Measurements from ENCODE around the gene STRIP2. TPM values are rescaled to one million over a fixed set of nuclear protein-coding genes. Genes with fewer than 3 reads are reported as not detected.

Gene STRIP2
- total and polyA plus RNA-seq, 2 donors (not counting 1 experiment from before 2014, with no cell fraction given): 0.21 to 0.79 TPM

GRCh38 chr7:129469930-129470329 is 35.7 kb downstream of the STRIP2 start:
- intact Hi-C loops (cut with micrococcal nuclease): loop anchor here (5.0 kb wide), 1 partner anchor 33 kb away; no protein-coding TSS in a partner anchor
- H3K27me3 Mint-ChIP-seq: no peaks in the 10 kb centered on the region
- H2AFZ ChIP-seq (ENCODE audit: insufficient read depth, low read depth, low read length, poor library complexity, severe bottlenecking): no peak overlapping the region
- TF ChIP-seq EZH2 (IDR thresholded peaks at IDR 0.05; ENCODE audit: borderline replicate concordance, insufficient read depth, low read depth, low read length, poor library complexity, severe bottlenecking): no peak
- TF ChIP-seq CTCF (IDR thresholded peaks at IDR 0.05): no peak
- no peak overlapping the region for H3K27ac Mint-ChIP-seq
- H4K20me1 ChIP-seq (ENCODE audit: control insufficient read depth, insufficient read depth, low read length, poor library complexity, severe bottlenecking): no peaks in the 10 kb centered on the region
- no peak overlapping the region for H3K9ac ChIP-seq (ENCODE audit: low read length)
- ATAC-seq (ENCODE audit: low read depth) (no peak), DNase-seq (no peak)
- no peak overlapping the region for H3K4me3 ChIP-seq (ENCODE audit: control extremely low read depth in 1 of 5, extremely low read depth in 1 of 5, insufficient read depth in 1 of 5, low read depth in 2 of 5, low read length in 4 of 5)
- H3K9me3 Mint-ChIP-seq (ENCODE audit: insufficient read depth): no peaks in the 10 kb centered on the region
- CTCF ChIA-PET: interaction anchor here (0.6 to 7.2 kb wide), 8 partner anchors 11 to 251 kb away, joined by 3 to 156 read pairs (median 4); no protein-coding TSS in a partner anchor
- H3K4me1 Mint-ChIP-seq: peaks cover 1% of the 10 kb centered on the region
- no peak overlapping the region for H3K4me2 ChIP-seq (replicated peaks; ENCODE audit: low read depth, low read length, poor library complexity, severe bottlenecking)
- H3K27ac ChIP-seq (ENCODE audit: low read length in 2 of 2): no peak overlapping the region
- no peaks in the 10 kb centered on the region for H3K27me3 ChIP-seq (replicated peaks in 1 of 4; ENCODE audit: control extremely low read depth in 1 of 4, control insufficient read depth in 3 of 4, insufficient read depth in 4 of 4, low read length in 3 of 4)
- H3K4me1 ChIP-seq (ENCODE audit: control insufficient read depth in 2 of 2, insufficient read depth in 2 of 2, low read length in 2 of 2): no peaks in the 10 kb centered on the region
- H3K4me3 Mint-ChIP-seq: no peak overlapping the region
- H3K9me3 ChIP-seq (ENCODE audit: control extremely low read depth in 1 of 3, control insufficient read depth in 2 of 3, insufficient read depth in 1 of 3, low read length in 2 of 3): no peaks in the 10 kb centered on the region
- H3K79me2 ChIP-seq (ENCODE audit: control insufficient read depth, insufficient read depth, low read length): no peaks in the 10 kb centered on the region
- no peaks in the 10 kb centered on the region for H3K36me3 ChIP-seq (replicated peaks in 1 of 2; ENCODE audit: control extremely low read depth in 1 of 2, control insufficient read depth in 1 of 2, extremely low read depth in 1 of 2, insufficient read depth in 2 of 2, low read length in 1 of 2)
- POLR2A ChIA-PET: no interaction called here

GRCh38 chr7:129470411-129470810 is 36.2 kb downstream of the STRIP2 start:
- Histone ChIP-seq H2AFZ (ENCODE audit: insufficient read depth, low read depth, low read length, poor library complexity, severe bottlenecking) (no peak overlapping the region), H3K79me2 (ENCODE audit: control insufficient read depth, insufficient read depth, low read length) (no peaks in the 10 kb centered on the region), H3K36me3 (replicated peaks in 1 of 2; ENCODE audit: control extremely low read depth in 1 of 2, control insufficient read depth in 1 of 2, extremely low read depth in 1 of 2, insufficient read depth in 2 of 2, low read length in 1 of 2) (no peaks in the 10 kb centered on the region), H3K4me1 (ENCODE audit: control insufficient read depth in 2 of 2, insufficient read depth in 2 of 2, low read length in 2 of 2) (no peaks in the 10 kb centered on the region), H3K9me3 (ENCODE audit: control extremely low read depth in 1 of 3, control insufficient read depth in 2 of 3, insufficient read depth in 1 of 3, low read length in 2 of 3) (no peaks in the 10 kb centered on the region), H4K20me1 (ENCODE audit: control insufficient read depth, insufficient read depth, low read length, poor library complexity, severe bottlenecking) (no peaks in the 10 kb centered on the region), H3K9ac (ENCODE audit: low read length) (no peak overlapping the region), H3K4me3 (ENCODE audit: control extremely low read depth in 1 of 5, extremely low read depth in 1 of 5, insufficient read depth in 1 of 5, low read depth in 2 of 5, low read length in 4 of 5) (no peak overlapping the region), H3K27me3 (replicated peaks in 1 of 4; ENCODE audit: control extremely low read depth in 1 of 4, control insufficient read depth in 3 of 4, insufficient read depth in 4 of 4, low read length in 3 of 4) (no peaks in the 10 kb centered on the region), H3K4me2 (replicated peaks; ENCODE audit: low read depth, low read length, poor library complexity, severe bottlenecking) (no peak overlapping the region), H3K27ac (ENCODE audit: low read length in 2 of 2) (no peak overlapping the region)
- POLR2A ChIA-PET: no interaction called here
- Mint-ChIP-seq H3K9me3 (ENCODE audit: insufficient read depth) (no peaks in the 10 kb centered on the region), H3K27ac (no peak overlapping the region), H3K27me3 (no peaks in the 10 kb centered on the region), H3K4me1 (peaks cover 1% of the 10 kb centered on the region), H3K4me3 (no peak overlapping the region)
- ATAC-seq (ENCODE audit: low read depth): no peak
- no peak for TF ChIP-seq EZH2 (IDR thresholded peaks at IDR 0.05; ENCODE audit: borderline replicate concordance, insufficient read depth, low read depth, low read length, poor library complexity, severe bottlenecking)
- no peak for TF ChIP-seq CTCF (IDR thresholded peaks at IDR 0.05)
- CTCF ChIA-PET: interaction anchor here (0.8 to 7.2 kb wide), 8 partner anchors 10 to 252 kb away, joined by 3 to 156 read pairs (median 4); no protein-coding TSS in a partner anchor
- intact Hi-C loops (cut with micrococcal nuclease): loop anchor here (5.0 kb wide), 1 partner anchor 33 kb away; no protein-coding TSS in a partner anchor
- no peak for DNase-seq
- WGBS (ENCODE audit: insufficient coverage): no CpG with 5 or more reads among the region's 1 CpG
